ENCODE data around the gene COL4A1.

DNA sequence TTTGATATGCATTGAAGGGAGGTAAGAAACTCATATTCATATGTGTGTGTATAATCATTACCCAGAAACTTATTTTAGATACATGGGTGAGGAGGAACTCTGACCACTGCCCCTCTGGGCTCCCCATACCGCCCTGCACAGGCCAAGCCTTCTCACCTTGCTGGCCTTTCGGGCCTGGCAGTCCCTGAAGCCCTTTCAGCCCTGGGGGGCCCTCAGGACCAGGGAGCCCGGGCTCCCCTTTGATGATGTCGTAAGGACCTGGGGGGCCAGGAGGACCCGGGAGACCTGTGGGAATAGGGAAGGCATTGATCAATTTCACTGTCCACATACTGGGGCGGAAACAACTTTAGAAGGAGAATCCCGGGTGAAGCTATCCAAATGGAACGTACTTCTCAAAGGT lies 142.3 kb downstream of the COL4A1 start:
- TF ChIP-seq EZH2 (IDR thresholded peaks at IDR 0.05; ENCODE audit: insufficient read depth, poor library complexity, severe bottlenecking) = no peak
- TF ChIP-seq EZH2phosphoT487 (IDR thresholded peaks at IDR 0.05; ENCODE audit: insufficient read depth, low read depth) = no peak

Measured in GM23248 (cell line).